GM23338 (cell line): ENCODE data around the gene NGFR.

ENCODE experiments used
- CREB1 ChIP-seq: fragments of 250-450 bp; sonication (Bioruptor Pico); IDR thresholded peaks from 2 replicates; pipeline ENCODE4 v1.5.0; 2020; ENCODE audit warnings: low read depth, mild to moderate bottlenecking, moderate library complexity
- EZH2 ChIP-seq: fragments of 200-600 bp; sonication (generic); IDR thresholded peaks from one replicate; pipeline ENCODE4 v1.8.0; 2017; ENCODE audit warnings: antibody characterized with exemption, mild to moderate bottlenecking, low read depth; ENCODE audit not compliant: unreplicated experiment
- EZH2phosphoT487 ChIP-seq: fragments of 200-600 bp; sonication (generic); IDR thresholded peaks from one replicate; pipeline ENCODE4 v1.8.1; 2018; ENCODE audit warnings: antibody characterized with exemption; ENCODE audit not compliant: unreplicated experiment
- JUNB ChIP-seq: IDR thresholded peaks from one replicate; pipeline ENCODE4 v1.6.1; 2016; ENCODE audit warnings: antibody characterized with exemption; ENCODE audit not compliant: unreplicated experiment
- NANOG ChIP-seq: IDR thresholded peaks from 2 replicates; pipeline ENCODE4 v1.6.1; 2016; ENCODE audit warnings: antibody characterized with exemption, borderline replicate concordance
- POLR2AphosphoS5 ChIP-seq: IDR thresholded peaks from 2 replicates; pipeline ENCODE4 v1.6.1; 2016; ENCODE audit warnings: antibody characterized with exemption, low read depth
- REST ChIP-seq: IDR thresholded peaks from one replicate; pipeline ENCODE4 v1.6.1; 2018; ENCODE audit warnings: antibody characterized with exemption; ENCODE audit not compliant: unreplicated experiment
- STAT1 ChIP-seq: IDR thresholded peaks from one replicate; pipeline ENCODE4 v1.6.1; 2016; ENCODE audit warnings: antibody characterized with exemption; ENCODE audit not compliant: unreplicated experiment
- ZNF331 ChIP-seq: fragments of 250-450 bp; sonication (Bioruptor Pico); IDR thresholded peaks from 2 replicates; pipeline ENCODE4 v1.5.0; 2020; ENCODE audit warnings: low read depth, mild to moderate bottlenecking, moderate library complexity
- TF ChIP-seq, protein P1 (sequence below), 2 experiments: fragments of 200-600 bp in 1 of 2; sonication (generic) in 1 of 2; conservative IDR thresholded peaks; 2 replicates each; pipeline versions ENCODE4 v1.5.1 to v1.6.1; 2016 to 2017; ENCODE audit warnings: antibody characterized with exemption in 2 of 2, low read depth in 2 of 2, mild to moderate bottlenecking in 2 of 2, moderate library complexity in 1 of 2
- TF ChIP-seq, protein P2 (sequence below): IDR thresholded peaks from 2 replicates; pipeline ENCODE4 v1.6.1; 2016; ENCODE audit warnings: antibody characterized with exemption
- TF ChIP-seq, protein P3 (sequence below): fragments of 250-450 bp; sonication (Bioruptor Pico); IDR thresholded peaks from 2 replicates; pipeline ENCODE4 v1.5.0; 2020; ENCODE audit warnings: mild to moderate bottlenecking, moderate library complexity

DNA sequence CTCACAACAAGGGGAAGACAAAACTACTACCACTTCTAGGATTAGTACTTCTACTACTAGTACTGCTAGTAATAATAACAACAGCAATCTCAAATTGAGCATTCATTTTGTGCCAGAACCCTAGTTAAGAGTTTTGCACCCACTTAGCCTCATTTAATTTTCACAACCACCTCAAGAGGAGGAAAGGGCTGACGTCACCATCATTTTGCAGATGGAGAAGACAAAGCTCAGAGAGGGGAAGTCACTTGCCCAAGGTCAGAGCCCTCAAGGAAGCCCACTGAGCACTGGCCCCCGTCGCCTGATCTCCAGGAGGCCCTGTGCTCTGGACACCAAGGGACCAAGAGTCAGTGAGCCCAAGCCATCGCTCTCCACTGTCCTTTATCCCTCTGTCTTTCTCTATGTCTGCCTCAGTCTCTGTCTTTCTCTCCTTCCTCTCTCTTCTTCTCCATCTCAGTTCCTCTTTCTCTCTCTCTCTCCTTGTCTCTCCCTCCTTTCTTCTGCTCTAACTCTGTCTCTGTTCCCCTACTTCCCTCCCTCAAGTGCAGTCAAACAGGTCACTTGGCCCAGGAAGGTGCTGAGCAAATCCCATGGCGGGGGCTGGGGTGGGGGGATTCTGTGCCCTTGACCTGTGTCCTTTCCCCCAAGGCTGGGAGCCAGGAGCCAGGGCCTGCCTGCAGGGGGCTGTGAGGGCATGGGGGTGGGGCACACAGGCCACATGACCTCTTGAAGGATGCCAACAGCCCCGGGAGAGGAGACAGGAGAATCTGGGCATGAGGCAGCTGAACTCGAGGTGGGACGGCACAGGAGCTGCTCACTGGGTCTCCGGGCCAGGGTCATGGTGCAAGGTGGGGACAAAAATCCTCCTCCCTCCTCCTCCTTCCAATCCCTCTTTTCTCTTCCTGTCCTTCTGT, 11.2 kb upstream of the NGFR start:
- TF ChIP-seq NANOG (no peak), EZH2phosphoT487 (no peak), POLR2AphosphoS5 (no peak), EZH2 (no peak), REST (no peak), CREB1 (CRISPR knock-in tag) (no peak), STAT1 (no peak), JUNB (no peak), ZNF331 (CRISPR knock-in tag) (no peak)
- TF ChIP-seq, protein P1, sequence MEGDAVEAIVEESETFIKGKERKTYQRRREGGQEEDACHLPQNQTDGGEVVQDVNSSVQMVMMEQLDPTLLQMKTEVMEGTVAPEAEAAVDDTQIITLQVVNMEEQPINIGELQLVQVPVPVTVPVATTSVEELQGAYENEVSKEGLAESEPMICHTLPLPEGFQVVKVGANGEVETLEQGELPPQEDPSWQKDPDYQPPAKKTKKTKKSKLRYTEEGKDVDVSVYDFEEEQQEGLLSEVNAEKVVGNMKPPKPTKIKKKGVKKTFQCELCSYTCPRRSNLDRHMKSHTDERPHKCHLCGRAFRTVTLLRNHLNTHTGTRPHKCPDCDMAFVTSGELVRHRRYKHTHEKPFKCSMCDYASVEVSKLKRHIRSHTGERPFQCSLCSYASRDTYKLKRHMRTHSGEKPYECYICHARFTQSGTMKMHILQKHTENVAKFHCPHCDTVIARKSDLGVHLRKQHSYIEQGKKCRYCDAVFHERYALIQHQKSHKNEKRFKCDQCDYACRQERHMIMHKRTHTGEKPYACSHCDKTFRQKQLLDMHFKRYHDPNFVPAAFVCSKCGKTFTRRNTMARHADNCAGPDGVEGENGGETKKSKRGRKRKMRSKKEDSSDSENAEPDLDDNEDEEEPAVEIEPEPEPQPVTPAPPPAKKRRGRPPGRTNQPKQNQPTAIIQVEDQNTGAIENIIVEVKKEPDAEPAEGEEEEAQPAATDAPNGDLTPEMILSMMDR (conservative IDR thresholded peaks at IDR 0.05; ENCODE audit: low read depth in 2 of 2) = no peak
- TF ChIP-seq, protein P2, sequence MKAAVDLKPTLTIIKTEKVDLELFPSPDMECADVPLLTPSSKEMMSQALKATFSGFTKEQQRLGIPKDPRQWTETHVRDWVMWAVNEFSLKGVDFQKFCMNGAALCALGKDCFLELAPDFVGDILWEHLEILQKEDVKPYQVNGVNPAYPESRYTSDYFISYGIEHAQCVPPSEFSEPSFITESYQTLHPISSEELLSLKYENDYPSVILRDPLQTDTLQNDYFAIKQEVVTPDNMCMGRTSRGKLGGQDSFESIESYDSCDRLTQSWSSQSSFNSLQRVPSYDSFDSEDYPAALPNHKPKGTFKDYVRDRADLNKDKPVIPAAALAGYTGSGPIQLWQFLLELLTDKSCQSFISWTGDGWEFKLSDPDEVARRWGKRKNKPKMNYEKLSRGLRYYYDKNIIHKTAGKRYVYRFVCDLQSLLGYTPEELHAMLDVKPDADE = no peak
- TF ChIP-seq, protein P3, sequence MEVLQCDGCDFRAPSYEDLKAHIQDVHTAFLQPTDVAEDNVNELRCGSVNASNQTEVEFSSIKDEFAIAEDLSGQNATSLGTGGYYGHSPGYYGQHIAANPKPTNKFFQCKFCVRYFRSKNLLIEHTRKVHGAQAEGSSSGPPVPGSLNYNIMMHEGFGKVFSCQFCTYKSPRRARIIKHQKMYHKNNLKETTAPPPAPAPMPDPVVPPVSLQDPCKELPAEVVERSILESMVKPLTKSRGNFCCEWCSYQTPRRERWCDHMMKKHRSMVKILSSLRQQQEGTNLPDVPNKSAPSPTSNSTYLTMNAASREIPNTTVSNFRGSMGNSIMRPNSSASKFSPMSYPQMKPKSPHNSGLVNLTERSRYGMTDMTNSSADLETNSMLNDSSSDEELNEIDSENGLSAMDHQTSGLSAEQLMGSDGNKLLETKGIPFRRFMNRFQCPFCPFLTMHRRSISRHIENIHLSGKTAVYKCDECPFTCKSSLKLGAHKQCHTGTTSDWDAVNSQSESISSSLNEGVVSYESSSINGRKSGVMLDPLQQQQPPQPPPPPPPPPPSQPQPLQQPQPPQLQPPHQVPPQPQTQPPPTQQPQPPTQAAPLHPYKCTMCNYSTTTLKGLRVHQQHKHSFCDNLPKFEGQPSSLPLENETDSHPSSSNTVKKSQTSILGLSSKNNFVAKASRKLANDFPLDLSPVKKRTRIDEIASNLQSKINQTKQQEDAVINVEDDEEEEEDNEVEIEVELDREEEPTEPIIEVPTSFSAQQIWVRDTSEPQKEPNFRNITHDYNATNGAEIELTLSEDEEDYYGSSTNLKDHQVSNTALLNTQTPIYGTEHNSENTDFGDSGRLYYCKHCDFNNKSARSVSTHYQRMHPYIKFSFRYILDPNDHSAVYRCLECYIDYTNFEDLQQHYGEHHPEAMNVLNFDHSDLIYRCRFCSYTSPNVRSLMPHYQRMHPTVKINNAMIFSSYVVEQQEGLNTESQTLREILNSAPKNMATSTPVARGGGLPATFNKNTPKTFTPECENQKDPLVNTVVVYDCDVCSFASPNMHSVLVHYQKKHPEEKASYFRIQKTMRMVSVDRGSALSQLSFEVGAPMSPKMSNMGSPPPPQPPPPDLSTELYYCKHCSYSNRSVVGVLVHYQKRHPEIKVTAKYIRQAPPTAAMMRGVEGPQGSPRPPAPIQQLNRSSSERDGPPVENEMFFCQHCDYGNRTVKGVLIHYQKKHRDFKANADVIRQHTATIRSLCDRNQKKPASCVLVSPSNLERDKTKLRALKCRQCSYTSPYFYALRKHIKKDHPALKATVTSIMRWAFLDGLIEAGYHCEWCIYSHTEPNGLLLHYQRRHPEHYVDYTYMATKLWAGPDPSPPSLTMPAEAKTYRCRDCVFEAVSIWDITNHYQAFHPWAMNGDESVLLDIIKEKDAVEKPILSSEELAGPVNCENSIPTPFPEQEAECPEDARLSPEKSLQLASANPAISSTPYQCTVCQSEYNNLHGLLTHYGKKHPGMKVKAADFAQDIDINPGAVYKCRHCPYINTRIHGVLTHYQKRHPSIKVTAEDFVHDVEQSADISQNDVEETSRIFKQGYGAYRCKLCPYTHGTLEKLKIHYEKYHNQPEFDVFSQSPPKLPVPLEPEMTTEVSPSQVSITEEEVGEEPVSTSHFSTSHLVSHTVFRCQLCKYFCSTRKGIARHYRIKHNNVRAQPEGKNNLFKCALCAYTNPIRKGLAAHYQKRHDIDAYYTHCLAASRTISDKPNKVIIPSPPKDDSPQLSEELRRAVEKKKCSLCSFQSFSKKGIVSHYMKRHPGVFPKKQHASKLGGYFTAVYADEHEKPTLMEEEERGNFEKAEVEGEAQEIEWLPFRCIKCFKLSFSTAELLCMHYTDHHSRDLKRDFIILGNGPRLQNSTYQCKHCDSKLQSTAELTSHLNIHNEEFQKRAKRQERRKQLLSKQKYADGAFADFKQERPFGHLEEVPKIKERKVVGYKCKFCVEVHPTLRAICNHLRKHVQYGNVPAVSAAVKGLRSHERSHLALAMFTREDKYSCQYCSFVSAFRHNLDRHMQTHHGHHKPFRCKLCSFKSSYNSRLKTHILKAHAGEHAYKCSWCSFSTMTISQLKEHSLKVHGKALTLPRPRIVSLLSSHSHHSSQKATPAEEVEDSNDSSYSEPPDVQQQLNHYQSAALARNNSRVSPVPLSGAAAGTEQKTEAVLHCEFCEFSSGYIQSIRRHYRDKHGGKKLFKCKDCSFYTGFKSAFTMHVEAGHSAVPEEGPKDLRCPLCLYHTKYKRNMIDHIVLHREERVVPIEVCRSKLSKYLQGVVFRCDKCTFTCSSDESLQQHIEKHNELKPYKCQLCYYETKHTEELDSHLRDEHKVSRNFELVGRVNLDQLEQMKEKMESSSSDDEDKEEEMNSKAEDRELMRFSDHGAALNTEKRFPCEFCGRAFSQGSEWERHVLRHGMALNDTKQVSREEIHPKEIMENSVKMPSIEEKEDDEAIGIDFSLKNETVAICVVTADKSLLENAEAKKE (CRISPR knock-in tag) = no peak
